ENCODE results near the gene MTF1. TPM values are rescaled to one million over a fixed set of nuclear protein-coding genes. Genes with fewer than 3 reads are reported as not detected.

Gene MTF1
- total RNA-seq, 1 donor from 2014 or later, result 4.7 TPM

- DNase-seq, result no peak
Measured at GRCh38 chr1:37828410-37829074, 30.9 kb downstream of the MTF1 start.

DNA sequence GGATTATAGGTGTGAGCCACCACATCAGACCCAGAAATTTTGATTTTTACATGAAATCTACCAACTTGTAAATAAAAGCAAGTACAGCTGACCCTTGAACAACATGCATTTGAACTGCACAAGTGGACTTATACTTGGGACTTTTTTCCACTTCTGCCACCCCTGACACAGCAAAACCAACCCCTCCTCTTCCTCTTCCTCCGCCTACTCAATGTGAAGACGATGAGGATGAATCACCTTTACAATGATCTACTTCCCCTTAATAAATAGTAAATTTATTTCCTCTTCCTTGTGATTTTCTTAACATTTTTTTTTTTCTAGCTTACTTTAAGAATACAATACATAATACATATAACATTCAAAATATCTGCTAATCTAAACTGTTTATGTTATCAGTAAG lies 33.9 kb downstream of the MTF1 start:
- no peak for DNase-seq

DNA sequence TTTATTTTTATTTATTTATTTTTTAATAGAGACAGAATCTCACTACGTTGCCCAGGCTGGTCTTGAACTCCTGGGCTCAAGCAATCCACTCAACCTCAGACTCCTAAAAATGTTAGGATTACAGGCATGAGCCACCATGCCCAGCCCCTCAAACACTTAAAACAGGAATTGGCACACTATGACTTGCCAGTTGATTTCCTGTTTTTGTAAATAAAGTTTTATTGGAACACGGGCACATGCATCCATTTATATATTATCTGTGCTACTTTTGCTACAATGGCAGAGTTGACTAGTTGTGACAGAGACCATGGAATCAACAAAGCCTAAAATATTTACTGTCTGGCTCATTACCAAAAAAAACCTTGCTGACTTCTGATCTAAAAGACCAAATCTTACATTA lies 35.4 kb downstream of the MTF1 start:
- no peak for DNase-seq

- DNase-seq, result no peak
Measured at GRCh38 chr1:37822906-37823815, 36.2 kb downstream of the MTF1 start.

DNA sequence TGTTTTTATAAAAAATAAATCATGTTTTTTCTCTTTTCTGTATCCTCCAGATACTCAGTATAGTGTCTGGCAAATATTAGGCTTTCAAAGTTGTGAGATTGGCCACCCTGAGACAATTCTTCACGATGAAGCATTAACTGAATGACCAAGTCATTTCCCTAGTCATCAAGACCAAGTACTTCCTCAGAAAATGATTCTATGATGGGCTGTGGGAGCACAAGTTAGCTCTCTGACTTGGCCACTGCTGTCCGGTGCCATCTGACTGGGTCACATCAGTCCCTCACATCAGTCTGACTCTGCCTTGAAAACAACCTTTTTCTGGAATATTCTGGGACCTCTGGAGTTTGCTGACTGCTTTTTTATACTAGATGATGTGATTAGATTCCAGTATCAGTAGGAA lies 37.9 kb downstream of the MTF1 start:
- DNase-seq, result no peak

DNA sequence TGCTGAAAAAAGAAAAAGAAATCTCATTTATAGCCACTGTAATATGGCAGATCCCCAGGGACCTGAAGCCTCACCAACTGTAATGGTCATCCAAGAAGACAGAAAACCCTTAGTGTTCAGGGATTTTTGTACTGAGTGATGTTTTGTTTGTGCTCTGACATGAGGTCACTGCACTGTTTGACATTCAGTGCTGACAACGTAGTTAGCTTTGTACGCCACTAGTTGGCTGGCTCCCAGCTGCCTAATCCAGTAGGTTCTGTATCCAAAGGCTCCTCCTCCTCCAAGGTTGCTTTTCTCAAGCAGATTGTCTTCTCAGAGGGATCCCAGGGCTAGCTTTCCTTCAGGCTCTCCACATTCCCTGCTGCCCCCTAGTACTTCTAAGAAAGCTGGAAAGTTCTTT lies 41.9 kb downstream of the MTF1 start:
- DNase-seq, result no peak

DNA sequence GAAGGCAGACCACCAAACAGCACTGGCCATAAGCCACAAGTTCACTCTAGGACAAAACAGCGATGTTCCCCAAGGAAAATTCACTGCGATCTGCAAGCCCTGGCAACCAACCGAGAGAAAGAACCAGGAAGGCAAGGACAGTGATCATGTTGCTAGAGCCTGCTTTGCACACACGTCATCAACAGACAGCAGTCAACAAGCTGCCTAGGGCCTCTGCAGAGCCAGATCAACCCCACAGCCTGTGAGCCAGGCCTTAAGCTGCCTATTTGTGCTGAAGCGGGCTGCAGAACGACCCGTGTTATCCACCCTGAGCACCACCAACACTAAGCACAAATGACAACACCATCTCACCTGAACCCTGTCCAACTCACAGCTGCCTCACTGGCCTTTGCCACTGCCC lies 45.1 kb downstream of the MTF1 start:
- peak; percentile 89 for DNase-seq

- peak; percentile 86 for DNase-seq
Measured at GRCh38 chr1:37813529-37814145, 45.8 kb downstream of the MTF1 start.

GRCh38 chr1:37811027-37811655 lies 48.3 kb downstream of the MTF1 start:
- DNase-seq, result peak; percentile 58

DNA sequence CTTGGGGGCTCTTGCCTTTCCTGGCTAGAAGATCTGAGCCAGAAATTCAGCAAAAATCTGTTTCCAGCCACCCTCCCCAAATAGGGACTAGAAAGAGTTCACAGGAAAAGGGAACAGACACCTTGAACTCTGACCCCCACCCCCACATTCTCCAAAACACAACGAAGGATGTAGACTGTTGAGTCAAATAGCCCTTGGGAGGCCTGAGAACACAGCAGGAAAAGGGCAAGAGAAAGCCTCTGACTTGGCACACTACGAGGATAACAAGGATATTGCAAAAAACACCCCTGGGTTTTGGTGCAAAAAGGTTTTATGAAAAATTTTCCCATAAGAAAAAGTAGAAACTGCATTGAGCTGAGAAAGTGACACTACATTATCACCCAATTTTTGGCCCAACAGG lies 49.5 kb downstream of the MTF1 start:
- DNase-seq, result no peak

- DNase-seq, result peak; percentile 31
Measured at GRCh38 chr1:37808369-37809319, 50.7 kb downstream of the MTF1 start.

DNA sequence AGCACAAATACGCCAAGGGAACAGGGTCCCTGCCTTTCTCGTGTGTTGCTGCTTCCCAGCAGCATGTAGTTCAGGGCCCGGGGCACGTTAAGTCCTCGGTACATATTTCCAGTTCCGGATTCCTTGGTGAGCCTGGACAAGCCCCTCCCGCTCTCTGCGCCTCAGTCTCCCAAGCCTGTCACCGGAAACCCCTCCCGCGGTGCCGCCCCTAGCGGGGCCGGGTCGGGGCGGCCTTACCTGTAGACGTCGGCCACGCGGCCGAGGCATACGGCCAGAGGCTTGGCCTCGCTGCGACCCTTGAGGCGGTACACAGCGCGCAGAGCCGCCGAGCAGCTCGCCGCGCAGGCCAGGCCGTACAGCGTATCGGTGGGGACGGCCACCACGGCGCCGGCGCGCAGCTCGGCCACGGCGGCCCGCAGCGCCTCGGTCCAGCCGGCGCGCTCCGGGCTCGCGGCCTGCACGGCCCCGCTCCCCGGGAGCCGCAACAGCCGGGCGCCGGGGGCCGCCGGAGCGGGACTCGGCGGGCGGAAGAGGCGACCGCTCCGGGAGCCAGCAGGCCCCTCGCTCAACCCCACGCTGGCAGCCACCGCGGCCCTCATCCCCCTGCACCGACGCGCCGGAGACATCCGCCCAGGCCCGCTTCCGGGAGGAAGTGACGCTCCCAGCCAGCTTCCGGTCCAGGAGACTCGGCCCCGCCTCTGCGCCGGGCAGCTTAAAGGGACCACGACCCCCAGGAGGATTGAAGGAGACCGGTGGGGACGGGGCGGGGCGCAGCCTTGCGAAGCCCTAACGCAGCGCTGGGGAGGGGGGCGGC lies 51.6 kb downstream of the MTF1 start, which contains the start of the genes C1orf122 and YRDC:
Gene C1orf122 (plus strand): TSS at position 236 of the 814 bp plus-strand sequence. CDS start 615 bp downstream, outside the sequence.
Gene YRDC (minus strand): TSS at position 654 of the 814 bp plus-strand sequence. CDS start 28 bp downstream, at position 626.
- peak; percentile 86 for DNase-seq

DNA sequence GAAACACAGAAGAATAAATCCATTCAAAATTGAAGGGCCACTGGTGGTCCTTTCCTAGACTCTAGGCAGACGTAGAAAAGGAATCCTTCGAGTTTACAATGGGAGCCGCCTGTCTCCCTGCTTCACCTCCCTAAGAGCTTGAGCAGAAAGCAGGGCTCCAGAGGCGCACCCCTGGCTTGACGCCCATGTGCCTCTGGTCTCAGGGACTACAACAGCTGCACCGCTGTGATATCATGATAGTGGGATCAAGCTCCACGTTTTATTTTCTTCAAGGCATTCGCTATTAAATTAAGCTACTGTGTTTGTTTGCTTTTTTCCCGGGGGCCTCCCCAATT lies 52.2 kb downstream of the MTF1 start:
- no peak for DNase-seq

DNA sequence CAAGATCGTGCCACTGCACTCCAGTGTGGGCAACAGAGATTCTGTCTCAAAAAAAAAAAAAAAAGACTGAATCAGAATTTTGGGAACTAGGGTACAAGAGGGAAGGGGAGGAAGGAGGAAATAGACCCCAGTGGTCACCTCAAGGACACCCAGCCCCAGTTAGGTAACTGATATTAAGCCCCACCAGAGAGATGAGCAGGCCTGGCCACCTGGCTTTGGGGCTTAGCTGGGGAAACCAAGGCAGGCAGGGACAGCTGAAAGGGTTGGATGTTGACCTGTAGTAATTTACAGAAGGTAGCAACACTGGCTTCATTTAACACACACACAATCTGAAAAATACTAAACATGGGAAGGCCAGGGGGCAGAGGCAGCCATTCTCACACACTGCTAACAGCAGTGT lies 57.0 kb downstream of the MTF1 start:
- no peak for DNase-seq

DNA sequence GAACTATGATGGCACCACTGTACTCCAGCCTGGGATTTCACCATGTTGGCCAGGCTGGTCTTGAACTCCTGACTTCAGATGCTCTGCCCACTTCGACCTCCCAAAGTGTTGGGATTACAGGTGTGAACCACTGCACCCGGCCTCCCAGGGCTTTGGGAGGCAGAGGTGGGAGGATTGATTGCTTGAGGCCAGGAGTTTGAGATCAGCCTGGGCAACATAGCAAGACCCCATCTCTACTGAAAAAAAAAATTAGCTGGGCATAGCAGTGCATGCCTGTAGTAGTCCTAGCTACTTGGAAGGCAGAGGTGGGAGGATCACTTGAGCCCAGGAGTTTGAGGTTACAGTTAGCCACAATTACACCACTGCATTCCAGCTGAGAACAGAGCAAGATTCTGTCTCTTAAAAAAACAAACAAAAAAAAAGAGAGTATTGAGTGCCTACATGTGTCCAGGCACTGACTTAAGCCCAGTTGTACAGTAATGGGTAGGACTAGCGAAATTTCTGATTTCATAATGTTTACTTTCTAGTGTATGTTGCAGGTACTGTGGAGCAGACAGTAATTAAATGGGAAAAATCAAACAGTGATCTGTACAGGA lies 61.5 kb downstream of the MTF1 start:
- DNase-seq, result no peak

DNA sequence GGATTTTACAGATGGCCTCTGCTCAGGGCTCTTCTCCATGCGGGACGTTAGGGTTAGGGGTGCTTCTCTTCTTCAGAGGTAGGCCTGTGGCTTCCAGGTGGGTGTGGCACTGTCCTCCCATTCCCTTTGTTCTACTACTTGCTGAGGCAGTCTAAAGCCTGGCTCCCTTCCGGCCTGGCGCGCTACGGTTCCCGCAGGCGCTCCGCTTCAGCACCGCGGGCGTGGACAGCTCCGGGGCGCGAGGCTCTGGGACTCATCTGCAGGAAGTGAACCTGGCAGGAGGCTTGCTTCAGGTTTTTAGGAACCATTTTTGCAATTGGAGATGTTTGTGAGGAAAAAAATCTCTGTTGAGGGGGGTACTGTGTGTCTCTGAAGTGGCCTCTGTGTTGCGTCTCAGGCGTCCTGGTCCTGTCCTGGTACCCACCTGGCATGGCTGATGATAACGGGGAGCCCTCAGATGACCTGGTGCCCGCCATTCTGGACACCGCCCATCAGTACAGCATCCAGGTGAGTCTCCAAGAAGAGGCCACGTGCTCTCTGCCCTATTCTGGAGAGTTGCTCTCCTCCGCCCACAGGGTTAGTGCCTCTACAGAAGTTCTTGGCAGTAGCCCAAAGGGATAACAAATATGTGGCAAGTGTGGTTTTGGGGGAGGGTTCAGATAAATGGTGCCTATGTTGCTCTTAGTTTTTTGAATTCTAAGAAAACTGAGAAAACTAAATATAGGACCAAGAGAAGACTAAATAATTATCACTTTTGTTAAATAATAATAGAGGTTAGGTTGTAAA lies 63.9 kb downstream of the MTF1 start:
- peak; percentile 21 for DNase-seq

DNA sequence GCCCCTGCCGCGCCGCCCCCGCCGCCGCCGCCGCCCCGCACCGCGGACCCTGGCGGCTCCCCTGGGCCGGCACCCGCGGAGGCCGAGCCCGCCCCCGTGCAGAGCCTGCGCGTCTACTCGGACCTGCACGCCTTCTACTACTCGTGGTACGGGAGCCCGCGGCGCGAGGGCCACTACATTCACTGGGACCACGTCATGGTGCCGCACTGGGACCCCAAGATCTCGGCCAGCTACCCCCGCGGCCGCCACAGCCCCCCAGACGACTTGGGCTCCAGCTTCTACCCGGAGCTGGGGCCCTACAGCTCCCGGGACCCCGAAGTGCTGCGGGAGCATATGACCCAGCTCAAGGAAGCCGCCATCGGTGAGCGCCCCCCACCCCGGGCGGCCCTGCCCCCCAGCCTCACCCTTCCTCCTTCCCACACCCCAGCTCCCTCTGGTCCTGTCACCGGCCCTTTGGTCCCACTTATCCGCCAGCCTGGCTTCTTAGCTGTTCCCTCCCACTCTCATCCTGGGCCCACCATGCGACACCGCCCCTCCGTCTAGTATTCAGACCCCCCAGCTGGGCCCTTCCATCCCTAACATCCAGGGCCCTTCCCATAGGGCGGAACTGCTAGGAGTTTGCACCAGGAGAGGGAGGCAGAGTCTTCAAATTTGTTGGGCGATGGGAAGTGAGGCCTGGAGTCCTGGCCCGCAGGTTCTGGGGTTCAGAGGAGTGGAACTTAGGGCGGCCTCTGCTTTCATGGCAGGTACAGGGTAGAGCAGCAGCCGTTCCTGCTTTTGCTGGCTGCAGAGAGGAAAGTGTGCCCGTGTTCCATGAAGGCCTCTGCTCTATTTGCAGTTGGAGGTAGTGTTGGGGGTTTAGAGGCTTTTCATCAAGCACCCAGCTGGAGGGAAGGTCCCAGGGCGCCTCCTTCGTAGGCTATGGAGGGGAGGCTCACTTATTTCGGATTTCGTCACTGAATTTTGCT lies 64.7 kb downstream of the MTF1 start:
- DNase-seq, result no peak

- no peak for DNase-seq
Measured at GRCh38 chr1:37793773-37794371, 65.5 kb downstream of the MTF1 start, which contains the start of gene MANEAL. MANEAL (plus strand) TSS chr1:37793847; CDS start chr1:37794183, 336 bp downstream.
